ENCODE results near the gene ADISSP. TPM values are rescaled to one million over a fixed set of nuclear protein-coding genes. Genes with fewer than 3 reads are reported as not detected.
A peak's percentile ranks its signal among the peaks of the same experiment; 100 is the strongest.

The ADISSP gene
- total and polyA plus RNA-seq, 4 donors, result 8.6 to 53.7 (median 35.1) TPM

DNA sequence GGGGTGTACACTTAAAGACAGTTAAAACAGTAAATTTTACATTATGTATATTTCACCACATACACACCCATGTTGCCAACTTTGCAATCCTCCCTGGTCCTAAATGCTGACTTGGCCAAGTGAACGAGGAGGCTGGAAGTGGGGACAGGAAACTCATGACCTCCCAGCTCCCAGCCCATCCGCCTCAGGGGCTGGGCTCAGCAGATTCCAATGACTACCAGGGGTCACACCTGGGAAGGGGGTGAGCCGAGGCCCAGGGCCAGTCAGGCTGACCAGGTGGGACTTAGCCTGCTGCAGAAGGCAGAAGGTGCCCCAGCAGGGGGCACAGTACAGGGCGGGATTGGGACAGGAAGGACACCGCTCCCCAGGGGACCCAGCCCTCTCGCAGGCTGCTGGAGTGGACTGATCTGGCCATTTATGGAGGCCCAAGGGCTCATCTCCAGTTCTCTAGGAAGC is 57.5 kb downstream of the ADISSP start:
- Histone ChIP-seq H3K9me3 (ENCODE audit: control insufficient read depth in 4 of 4, insufficient read depth in 3 of 4, low read length in 3 of 4) (no peaks in the 10 kb centered on the region), H3K9ac (ENCODE audit: insufficient read depth in 1 of 2, low read length in 2 of 2) (no peak overlapping the region), H3K27ac (ENCODE audit: low read depth in 1 of 2, low read length in 1 of 2) (no peak overlapping the region), H3K4me3 (no peak overlapping the region), H3K36me3 (ENCODE audit: control insufficient read depth in 4 of 4, insufficient read depth in 4 of 4, low read length in 4 of 4) (no peaks in the 10 kb centered on the region), H3K27me3 (ENCODE audit: control insufficient read depth in 3 of 3, insufficient read depth in 3 of 3, low read length in 2 of 3) (no peaks in the 10 kb centered on the region), H3K4me1 (ENCODE audit: control insufficient read depth in 5 of 5, insufficient read depth in 5 of 5, low read length in 5 of 5) (peaks cover 0 to 11% (median 0%) of the 10 kb centered on the region in 5 donors)
- WGBS, 2 donors, result 52 to 59% methylated on average over 6 of the region's 6 CpGs
- DNase-seq (peak in 1 of 3 donors; percentile 34), ATAC-seq (ENCODE audit: insufficient read depth, low FRiP score) (no peak)
- TF ChIP-seq CTCF (IDR thresholded peaks at IDR 0.05; ENCODE audit: control extremely low read depth, extremely low read depth), result no peak

- ATAC-seq (ENCODE audit: insufficient read depth, low FRiP score) (no peak), DNase-seq (no peak)
- no peak overlapping the region for H3K4me3 ChIP-seq
- H3K27me3 ChIP-seq (ENCODE audit: control insufficient read depth in 3 of 3, insufficient read depth in 3 of 3, low read length in 2 of 3), result no peaks in the 10 kb centered on the region
- H3K27ac ChIP-seq (ENCODE audit: low read depth in 1 of 2, low read length in 1 of 2), result no peak overlapping the region
- H3K36me3 ChIP-seq (ENCODE audit: control insufficient read depth in 4 of 4, insufficient read depth in 4 of 4, low read length in 4 of 4), result no peaks in the 10 kb centered on the region
- no peak for TF ChIP-seq CTCF (IDR thresholded peaks at IDR 0.05; ENCODE audit: control extremely low read depth, extremely low read depth)
- WGBS, 2 donors, result 93 to 94% methylated on average over 3 of the region's 3 CpGs
- peaks cover 0 to 11% (median 0%) of the 10 kb centered on the region in 5 donors for H3K4me1 ChIP-seq (ENCODE audit: control insufficient read depth in 5 of 5, insufficient read depth in 5 of 5, low read length in 5 of 5)
- no peak overlapping the region for H3K9ac ChIP-seq (ENCODE audit: insufficient read depth in 1 of 2, low read length in 2 of 2)
- H3K9me3 ChIP-seq (ENCODE audit: control insufficient read depth in 4 of 4, insufficient read depth in 3 of 4, low read length in 3 of 4), result no peaks in the 10 kb centered on the region
Measured at GRCh38 chr20:3707508-3707899, 60.0 kb downstream of the ADISSP start.

DNA sequence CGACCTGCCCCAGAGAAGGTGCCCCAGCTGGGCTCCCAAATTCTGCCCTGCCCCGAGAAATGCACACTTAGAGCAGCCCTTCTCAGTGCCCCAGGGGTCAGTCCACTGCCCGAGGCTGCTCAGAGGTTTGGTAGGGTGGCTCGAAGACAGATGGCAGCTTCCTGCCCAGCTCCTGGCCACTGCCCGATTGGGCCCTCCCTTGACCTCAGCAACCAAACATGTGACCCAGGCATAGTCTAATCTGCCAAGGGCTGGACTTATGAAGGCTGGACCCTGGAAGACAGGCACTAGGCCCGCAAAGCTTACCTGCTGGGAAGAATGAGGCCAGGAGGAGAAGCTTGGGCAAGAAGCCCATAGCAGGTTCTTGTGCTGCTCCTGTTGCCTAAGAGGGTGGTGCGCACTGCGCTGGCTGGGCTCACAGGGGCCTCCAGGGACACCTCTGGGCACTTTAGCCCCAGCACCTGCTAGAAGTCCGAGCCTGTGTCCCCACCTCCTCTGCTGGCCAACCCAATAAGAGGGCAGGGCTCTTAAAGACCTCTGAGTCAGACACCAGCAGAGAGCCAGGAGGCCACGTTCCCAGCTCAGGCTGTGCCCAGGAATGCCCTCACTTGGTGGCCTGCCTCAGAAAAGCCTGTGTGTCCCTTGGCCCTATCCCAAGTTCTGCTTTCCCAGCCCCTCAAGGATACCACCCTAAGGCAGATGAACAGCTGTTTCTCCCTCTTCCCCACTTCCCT is 60.6 kb downstream of the ADISSP start:
- Histone ChIP-seq H3K4me1 (ENCODE audit: control insufficient read depth in 5 of 5, insufficient read depth in 5 of 5, low read length in 5 of 5) (peaks cover 0 to 11% (median 0%) of the 10 kb centered on the region in 5 donors), H3K27ac (ENCODE audit: low read depth in 1 of 2, low read length in 1 of 2) (no peak overlapping the region), H3K27me3 (ENCODE audit: control insufficient read depth in 3 of 3, insufficient read depth in 3 of 3, low read length in 2 of 3) (no peaks in the 10 kb centered on the region), H3K9ac (ENCODE audit: insufficient read depth in 1 of 2, low read length in 2 of 2) (no peak overlapping the region), H3K36me3 (ENCODE audit: control insufficient read depth in 4 of 4, insufficient read depth in 4 of 4, low read length in 4 of 4) (no peaks in the 10 kb centered on the region), H3K4me3 (no peak overlapping the region), H3K9me3 (ENCODE audit: control insufficient read depth in 4 of 4, insufficient read depth in 3 of 4, low read length in 3 of 4) (no peaks in the 10 kb centered on the region)
- 80 to 85% methylated on average over 10 of the region's 10 CpGs for WGBS, 2 donors
- DNase-seq (no peak), ATAC-seq (ENCODE audit: insufficient read depth, low FRiP score) (no peak)
- TF ChIP-seq CTCF (IDR thresholded peaks at IDR 0.05; ENCODE audit: control extremely low read depth, extremely low read depth), result no peak
